ENCODE data around the gene CORO7.

DNA sequence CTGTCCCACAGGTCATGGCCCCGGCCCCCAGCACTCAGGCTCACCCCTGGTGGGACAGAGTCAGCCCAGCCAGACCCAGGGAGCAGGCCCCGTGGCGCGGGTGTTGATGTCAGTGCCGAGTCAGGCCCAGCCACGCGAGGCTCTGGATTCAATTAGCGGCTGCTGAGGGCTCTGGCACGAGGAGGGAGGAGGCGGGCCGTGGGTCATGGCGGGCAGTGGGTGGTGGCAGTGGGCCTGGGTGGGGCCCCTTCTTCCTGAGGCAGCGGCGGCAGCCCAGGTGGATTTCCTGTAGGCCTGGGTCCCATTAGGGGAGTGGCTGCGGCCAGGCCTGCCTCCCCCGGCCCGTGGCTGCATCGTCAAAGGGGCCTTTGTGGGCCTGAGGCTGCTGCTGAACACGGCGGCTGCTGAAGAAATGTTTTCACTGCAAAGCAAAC is 31.9 kb downstream of the CORO7 start:
- TF ChIP-seq, protein P1, sequence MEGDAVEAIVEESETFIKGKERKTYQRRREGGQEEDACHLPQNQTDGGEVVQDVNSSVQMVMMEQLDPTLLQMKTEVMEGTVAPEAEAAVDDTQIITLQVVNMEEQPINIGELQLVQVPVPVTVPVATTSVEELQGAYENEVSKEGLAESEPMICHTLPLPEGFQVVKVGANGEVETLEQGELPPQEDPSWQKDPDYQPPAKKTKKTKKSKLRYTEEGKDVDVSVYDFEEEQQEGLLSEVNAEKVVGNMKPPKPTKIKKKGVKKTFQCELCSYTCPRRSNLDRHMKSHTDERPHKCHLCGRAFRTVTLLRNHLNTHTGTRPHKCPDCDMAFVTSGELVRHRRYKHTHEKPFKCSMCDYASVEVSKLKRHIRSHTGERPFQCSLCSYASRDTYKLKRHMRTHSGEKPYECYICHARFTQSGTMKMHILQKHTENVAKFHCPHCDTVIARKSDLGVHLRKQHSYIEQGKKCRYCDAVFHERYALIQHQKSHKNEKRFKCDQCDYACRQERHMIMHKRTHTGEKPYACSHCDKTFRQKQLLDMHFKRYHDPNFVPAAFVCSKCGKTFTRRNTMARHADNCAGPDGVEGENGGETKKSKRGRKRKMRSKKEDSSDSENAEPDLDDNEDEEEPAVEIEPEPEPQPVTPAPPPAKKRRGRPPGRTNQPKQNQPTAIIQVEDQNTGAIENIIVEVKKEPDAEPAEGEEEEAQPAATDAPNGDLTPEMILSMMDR (IDR thresholded peaks at IDR 0.05) = no peak
- TF ChIP-seq ZFX (IDR thresholded peaks at IDR 0.05; ENCODE audit: borderline replicate concordance) = no peak
